H1 (cell line): ENCODE data around the gene FADS3. TPM values are rescaled to one million over a fixed set of nuclear protein-coding genes. Genes with fewer than 3 reads are reported as not detected.

ENCODE experiments used
- CTBP2 ChIP-seq: IDR thresholded peaks from 2 replicates; pipeline ENCODE4 v1.7.0; 2011; ENCODE audit warnings: borderline replicate concordance, mild to moderate bottlenecking, moderate library complexity, mixed read lengths, low read length; ENCODE audit not compliant: insufficient read depth, insufficient read length
- CTCF ChIP-seq, 3 experiments: IDR thresholded peaks; 1 replicate in 2 of 3; 2 replicates in 1 of 3; pipeline versions ENCODE4 v1.5.1 to v1.6.1; 2011; ENCODE audit warnings: low read length in 3 of 3, mild to moderate bottlenecking in 3 of 3, inconsistent platforms in 2 of 3, low read depth in 1 of 3, moderate library complexity in 1 of 3; ENCODE audit not compliant: insufficient read depth in 1 of 3; ENCODE audit errors: control extremely low read depth in 1 of 3
- KDM5A ChIP-seq: fragments of 200-600 bp; IDR thresholded peaks from 2 replicates; pipeline ENCODE4 v1.7.1; 2012; ENCODE audit warnings: mild to moderate bottlenecking, low read length, inconsistent platforms, mixed read lengths
- MAFK ChIP-seq: IDR thresholded peaks from 2 replicates; pipeline ENCODE4 v1.6.1; 2012; ENCODE audit warnings: low read depth, mild to moderate bottlenecking, improper control_type of control experiment, low read length
- RBBP5 ChIP-seq: IDR thresholded peaks from 2 replicates; pipeline ENCODE4 v1.7.1; 2012; ENCODE audit warnings: low read depth, mild to moderate bottlenecking, inconsistent platforms, low read length, moderate library complexity, borderline replicate concordance
- SIX5 ChIP-seq: IDR thresholded peaks from 2 replicates; pipeline ENCODE4 v1.6.1; 2011; ENCODE audit warnings: mild to moderate bottlenecking, low read depth, low read length
- TAF7 ChIP-seq: optimal IDR thresholded peaks from 2 replicates; pipeline ENCODE3; 2011; ENCODE audit warnings: low read depth, mild to moderate bottlenecking, inconsistent platforms, low read length, moderate library complexity, borderline replicate concordance
- TEAD4 ChIP-seq: IDR thresholded peaks from 2 replicates; pipeline ENCODE4 v1.6.1; 2012; ENCODE audit warnings: low read depth, low read length, inconsistent platforms, mixed read lengths
- ZNF274 ChIP-seq: IDR thresholded peaks from 2 replicates; pipeline ENCODE4 v1.7.0; 2012; ENCODE audit warnings: low read length, borderline replicate concordance; ENCODE audit errors: extremely low read depth
- polyA plus RNA-seq, 7 experiments: library from polyadenylated mRNA; depleted of rRNA in 3 of 7; stranded (reverse) in 5 of 7; unstranded in 2 of 7; fragments of >200 nt in 5 of 7; fragments of 200-250 nt in 2 of 7; gene quantifications; 1 replicate in 5 of 7; 2 replicates in 1 of 7; 4 replicates in 1 of 7; pipeline versions ENCODE4 v1.2.1 to v1.2.3, GENCODE V29; 2011 to 2013; ENCODE audit warnings: missing spikeins in 2 of 7, mixed read lengths in 2 of 7
- total RNA-seq: library from RNA; stranded (reverse); fragmentation: NEBNext Ultra II Directional; extraction: Animal tissue kit (Norgen Biotek cat#: 25700); gene quantifications from 2 replicates; pipeline ENCODE4 v1.2.1, GENCODE V29; 2021

FADS3 gene
- total and polyA plus RNA-seq, 2 of the 8 experiments (the other 6 are each of a cell fraction or from before 2014, with no cell fraction given): 43.8 to 76.3 TPM

- TF ChIP-seq CTBP2 (peak; percentile 62), SIX5 (no peak), TEAD4 (no peak), TAF7 (peak; percentile 63), ZNF274 (no peak), KDM5A (no peak), RBBP5 (peak; percentile 59; the same call in 1 of the 2 replicates), CTCF (IDR thresholded peaks at IDR 0.05; ENCODE audit: control extremely low read depth in 1 of 3, insufficient read depth in 1 of 3, low read depth in 1 of 3, low read length in 3 of 3) (peak in 2 of 3 experiments; percentile 35 to 47; a peak in 3 of 4 replicates), MAFK (no peak)
Observed at GRCh38 chr11:61828629-61829407, 62.5 kb downstream of the FADS3 start (continued).
